ENCODE measurements around the gene PCGF6. TPM values are rescaled to one million over a fixed set of nuclear protein-coding genes. Genes with fewer than 3 reads are reported as not detected.
"Not testable (repeated sequence)": the region's sequence is repeated elsewhere in the genome, so short reads cannot be mapped to it uniquely, and the experiment has no call there.

Gene PCGF6
- total RNA-seq, 1 donor from 2014 or later = 10.7 TPM

- no peak for DNase-seq (ENCODE audit: low read depth)
These were observed 34.9 kb downstream of the PCGF6 start for GRCh38 chr10:103316087-103316486.

GRCh38 chr10:103310197-103310596, 40.7 kb downstream of the PCGF6 start:
- DNase-seq (ENCODE audit: low read depth) = no peak

GRCh38 chr10:103307594-103307993, 43.3 kb downstream of the PCGF6 start:
- no peak for DNase-seq (ENCODE audit: low read depth)

- DNase-seq (ENCODE audit: low read depth) = peak; percentile 21
These were observed 55.4 kb downstream of the PCGF6 start for GRCh38 chr10:103295374-103296015.

- peak; percentile 4 for DNase-seq (ENCODE audit: low read depth)
These were observed 59.4 kb downstream of the PCGF6 start for GRCh38 chr10:103291588-103291987.

GRCh38 chr10:103287992-103288391, 62.9 kb downstream of the PCGF6 start:
- no peak for DNase-seq (ENCODE audit: low read depth)

GRCh38 chr10:103284170-103284569, 66.8 kb downstream of the PCGF6 start:
- peak; percentile 73 for DNase-seq (ENCODE audit: low read depth)

GRCh38 chr10:103282961-103283360, 68.0 kb downstream of the PCGF6 start:
- no peak for DNase-seq (ENCODE audit: low read depth)

GRCh38 chr10:103281753-103282152, 69.2 kb downstream of the PCGF6 start:
- DNase-seq (ENCODE audit: low read depth) = no peak

GRCh38 chr10:103280506-103280905, 70.4 kb downstream of the PCGF6 start:
- DNase-seq (ENCODE audit: low read depth) = no peak

GRCh38 chr10:103280031-103280430, 70.9 kb downstream of the PCGF6 start:
- DNase-seq (ENCODE audit: low read depth) = no peak

- peak; percentile 24 for DNase-seq (ENCODE audit: low read depth)
These were observed 72.1 kb downstream of the PCGF6 start for GRCh38 chr10:103278862-103279298.

- DNase-seq (ENCODE audit: low read depth) = no peak
These were observed 72.5 kb downstream of the PCGF6 start for GRCh38 chr10:103278537-103278823.

- DNase-seq (ENCODE audit: low read depth) = no peak
These were observed 73.0 kb downstream of the PCGF6 start for GRCh38 chr10:103277713-103278536.

- DNase-seq (ENCODE audit: low read depth) = peak; percentile 18
These were observed 73.8 kb downstream of the PCGF6 start, which contains the start of gene INA for GRCh38 chr10:103276896-103277712. TSS of gene INA (plus strand) at chr10:103277138. CDS start at chr10:103277212, 74 bp downstream.

GRCh38 chr10:103276251-103276895, 74.6 kb downstream of the PCGF6 start:
- DNase-seq (ENCODE audit: low read depth) = no peak

GRCh38 chr10:103273041-103273441, 77.9 kb downstream of the PCGF6 start:
- peak; percentile 98 for DNase-seq (ENCODE audit: low read depth)

GRCh38 chr10:103265717-103266329, 85.1 kb downstream of the PCGF6 start:
- DNase-seq (ENCODE audit: low read depth) = peak; percentile 66

GRCh38 chr10:103262229-103262628, 88.7 kb downstream of the PCGF6 start:
- no peak for DNase-seq (ENCODE audit: low read depth)

- DNase-seq (ENCODE audit: low read depth) = no peak
These were observed 91.0 kb downstream of the PCGF6 start for GRCh38 chr10:103259989-103260388.

GRCh38 chr10:103258928-103259327, 92.0 kb downstream of the PCGF6 start:
- DNase-seq (ENCODE audit: low read depth) = not testable (repeated sequence)
